H9 (cell line): ENCODE results near the gene PHTF1. TPM values are rescaled to one million over a fixed set of nuclear protein-coding genes. Genes with fewer than 3 reads are reported as not detected.

Experiments used
- DNase-seq: peaks from one replicate; pipeline ENCODE4 v3.0.0-alpha.2; 2017
- H2AFZ ChIP-seq: one replicate; pipeline ENCODE4 v1.6.1; 2013; ENCODE audit warnings: mild to moderate bottlenecking, low read length, control low read depth, moderate library complexity
- H2AK5ac ChIP-seq: 2 replicates; pipeline ENCODE4 v1.6.1; 2013; ENCODE audit warnings: low read length, control low read depth, mixed read lengths; ENCODE audit not compliant: insufficient read length
- H2BK120ac ChIP-seq: one replicate; pipeline ENCODE4 v1.6.1; 2013; ENCODE audit warnings: low read depth, mild to moderate bottlenecking, low read length, control low read depth, inconsistent platforms; ENCODE audit not compliant: poor library complexity, severe bottlenecking
- H2BK12ac ChIP-seq: 2 replicates; pipeline ENCODE4 v1.6.1; 2013; ENCODE audit warnings: low read length, control low read depth, mixed read lengths, low read depth; ENCODE audit not compliant: insufficient read length
- H2BK15ac ChIP-seq: 2 replicates; pipeline ENCODE4 v1.6.1; 2013; ENCODE audit warnings: low read depth, low read length, control low read depth
- H2BK20ac ChIP-seq: one replicate; pipeline ENCODE4 v1.6.1; 2013; ENCODE audit warnings: low read depth, mild to moderate bottlenecking, low read length, control low read depth, inconsistent platforms; ENCODE audit not compliant: poor library complexity, severe bottlenecking
- H2BK5ac ChIP-seq: 2 replicates; pipeline ENCODE4 v1.6.1; 2013; ENCODE audit warnings: low read length, control low read depth, mixed read lengths; ENCODE audit not compliant: insufficient read length
- H3K14ac ChIP-seq: 2 replicates; pipeline ENCODE4 v1.6.1; 2013; ENCODE audit warnings: low read length, control low read depth; ENCODE audit not compliant: insufficient read depth
- H3K18ac ChIP-seq: 2 replicates; pipeline ENCODE4 v1.6.1; 2013; ENCODE audit warnings: low read depth, mild to moderate bottlenecking, mixed read lengths, low read length, control low read depth; ENCODE audit not compliant: insufficient read length
- H3K23ac ChIP-seq: 2 replicates; pipeline ENCODE4 v1.6.1; 2013; ENCODE audit warnings: low read length, control low read depth, mixed read lengths, low read depth; ENCODE audit not compliant: insufficient read length
- H3K23me2 ChIP-seq: 2 replicates; pipeline ENCODE4 v1.6.1; 2013; ENCODE audit warnings: low read depth, mild to moderate bottlenecking, mixed read lengths, low read length, control low read depth; ENCODE audit not compliant: insufficient read length, poor library complexity, severe bottlenecking
- H3K27ac ChIP-seq: 2 replicates; pipeline ENCODE4 v1.5.1; 2013; ENCODE audit warnings: low read length, control low read depth, mixed read lengths, low read depth; ENCODE audit not compliant: insufficient read length
- H3K27me3 ChIP-seq: 2 replicates; pipeline ENCODE4 v1.6.1; 2013; ENCODE audit warnings: low read length, control low read depth, inconsistent platforms; ENCODE audit not compliant: insufficient read depth
- H3K4ac ChIP-seq: 2 replicates; pipeline ENCODE4 v1.6.1; 2013; ENCODE audit warnings: low read depth, mild to moderate bottlenecking, control low read depth, inconsistent platforms, low read length, moderate library complexity
- H3K4me1 ChIP-seq: 2 replicates; pipeline ENCODE4 v1.6.1; 2013; ENCODE audit warnings: low read length, control low read depth, inconsistent platforms; ENCODE audit not compliant: insufficient read depth
- H3K4me2 ChIP-seq: 2 replicates; pipeline ENCODE4 v1.6.1; 2013; ENCODE audit warnings: low read length, control low read depth, mixed read lengths; ENCODE audit not compliant: insufficient read length, insufficient read depth
- H3K56ac ChIP-seq: 2 replicates; pipeline ENCODE4 v1.6.1; 2013; ENCODE audit warnings: low read depth, mild to moderate bottlenecking, mixed read lengths, low read length, control low read depth; ENCODE audit not compliant: insufficient read length
- H3K79me1 ChIP-seq: 2 replicates; pipeline ENCODE4 v1.6.1; 2013; ENCODE audit warnings: low read depth, mild to moderate bottlenecking, moderate library complexity, low read length, control low read depth, inconsistent platforms; ENCODE audit not compliant: insufficient read depth, poor library complexity, severe bottlenecking
- H3K79me2 ChIP-seq: 2 replicates; pipeline ENCODE4 v1.6.1; 2013; ENCODE audit warnings: low read length, control low read depth, inconsistent platforms; ENCODE audit not compliant: insufficient read depth
- H3K9ac ChIP-seq: 2 replicates; pipeline ENCODE4 v1.6.1; 2013; ENCODE audit warnings: low read length, control low read depth, mixed read lengths; ENCODE audit not compliant: insufficient read length; ENCODE audit errors: extremely low read depth
- H3K9me3 ChIP-seq: one replicate; pipeline ENCODE4 v1.6.1; 2013; ENCODE audit warnings: low read depth, low read length, inconsistent platforms; ENCODE audit not compliant: control insufficient read depth
- H3T11ph ChIP-seq: one replicate; pipeline ENCODE4 v1.6.1; 2013; ENCODE audit warnings: mild to moderate bottlenecking, low read length, control low read depth, inconsistent platforms
- H4K20me1 ChIP-seq: one replicate; pipeline ENCODE4 v1.6.1; 2013; ENCODE audit not compliant: control insufficient read depth, insufficient read length, insufficient read depth
- H4K5ac ChIP-seq: 2 replicates; pipeline ENCODE4 v1.6.1; 2013; ENCODE audit warnings: low read depth, mild to moderate bottlenecking, mixed read lengths, low read length, control low read depth; ENCODE audit not compliant: insufficient read length
- H4K8ac ChIP-seq: replicated peaks from 2 replicates; pipeline ENCODE4 v1.6.1; 2013; ENCODE audit warnings: low read length, control low read depth, mixed read lengths, low read depth; ENCODE audit not compliant: insufficient read length
- H4K91ac ChIP-seq: 2 replicates; pipeline ENCODE4 v1.6.1; 2013; ENCODE audit warnings: low read depth, mild to moderate bottlenecking, moderate library complexity, mixed read lengths, low read length, control low read depth; ENCODE audit not compliant: insufficient read length
- H3K27ac Mint-ChIP-seq, 3 experiments: 2 replicates in 2 of 3; 3 replicates in 1 of 3; pipeline ENCODE4 v1.8.0; 2020 to 2021; ENCODE audit warnings: mixed read lengths in 3 of 3, mild to moderate bottlenecking in 1 of 3, moderate library complexity in 1 of 3
- H3K27me3 Mint-ChIP-seq: 2 replicates; pipeline ENCODE4 v1.8.0; 2021; ENCODE audit warnings: low read depth, mild to moderate bottlenecking, moderate library complexity, mixed read lengths
- H3K36me3 Mint-ChIP-seq, 3 experiments: 2 replicates in 2 of 3; 3 replicates in 1 of 3; pipeline ENCODE4 v1.8.0; 2020 to 2021; ENCODE audit warnings: low read depth in 3 of 3, mixed read lengths in 3 of 3; ENCODE audit not compliant: insufficient read depth in 1 of 3
- H3K4me1 Mint-ChIP-seq, 2 experiments: 2 replicates each; pipeline ENCODE4 v1.8.0; 2020; ENCODE audit warnings: mixed read lengths in 2 of 2
- H3K4me3 Mint-ChIP-seq, 2 experiments: 2 replicates in 1 of 2; 3 replicates in 1 of 2; pipeline ENCODE4 v1.8.0; 2020 to 2021; ENCODE audit warnings: mild to moderate bottlenecking in 2 of 2, mixed read lengths in 2 of 2, moderate library complexity in 1 of 2
- H3K9me3 Mint-ChIP-seq, 2 experiments: 2 replicates in 1 of 2; 3 replicates in 1 of 2; pipeline ENCODE4 v1.8.0; 2020; ENCODE audit warnings: mild to moderate bottlenecking in 2 of 2, mixed read lengths in 2 of 2, moderate library complexity in 1 of 2
- total RNA-seq: library from RNA; stranded (reverse); gene quantifications from 2 replicates; pipeline ENCODE4 v1.2.1, GENCODE V29; 2021
- TF ChIP-seq, protein P1 (sequence below): fragments of 200-600 bp; sonication (generic); conservative IDR thresholded peaks from 3 replicates; pipeline ENCODE4 v1.8.0; 2021; ENCODE audit warnings: antibody characterized with exemption, mild to moderate bottlenecking

Gene PHTF1
- total RNA-seq, 1 experiment from 2014 or later: 28.4 TPM

DNA sequence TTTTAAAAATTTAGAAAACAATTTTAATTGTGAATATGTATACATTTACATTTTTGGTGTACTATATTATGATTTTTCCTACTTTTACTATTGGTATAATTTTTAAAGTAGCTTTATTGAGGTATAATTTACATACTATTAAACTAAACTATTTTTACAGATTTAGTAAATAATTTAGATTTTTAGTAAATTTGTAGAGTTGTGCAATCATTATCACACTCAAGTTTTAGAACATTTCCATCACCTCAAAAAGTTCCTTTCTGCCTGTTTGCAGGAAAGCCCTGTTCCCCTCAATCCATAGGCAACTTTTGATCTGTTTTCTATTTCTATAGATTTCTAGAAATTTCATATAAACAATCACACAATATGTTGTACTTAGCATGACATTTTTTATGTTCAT is 8.2 kb downstream of the PHTF1 start:
- H3K9ac ChIP-seq: no peak overlapping the region
- H3K4ac ChIP-seq: no peak overlapping the region
- Mint-ChIP-seq H3K4me3 (no peak overlapping the region), H3K9me3 (peaks cover under 1 to 3% of the 10 kb centered on the region in 2 experiments; a peak in 2 of 5 replicates), H3K27me3 (no peaks in the 10 kb centered on the region), H3K4me1 (peaks cover 0 to under 1% of the 10 kb centered on the region in 2 experiments; a peak in 1 of 4 replicates), H3K27ac (no peak overlapping the region), H3K36me3 (peaks cover 30 to 50% (median 43%) of the 10 kb centered on the region in 3 experiments)
- no peak overlapping the region for H2BK15ac ChIP-seq
- H3K9me3 ChIP-seq: no peaks in the 10 kb centered on the region
- no peak overlapping the region for H3K4me2 ChIP-seq
- DNase-seq: no peak
- H3K27me3 ChIP-seq: no peaks in the 10 kb centered on the region
- no peak overlapping the region for H3K27ac ChIP-seq
- no peaks in the 10 kb centered on the region for H3K23me2 ChIP-seq
- H3K23ac ChIP-seq: no peak overlapping the region
- H3T11ph ChIP-seq: no peak overlapping the region
- H3K4me1 ChIP-seq: no peaks in the 10 kb centered on the region
- no peaks in the 10 kb centered on the region for H3K79me2 ChIP-seq
- H4K20me1 ChIP-seq: no peaks in the 10 kb centered on the region
- H3K14ac ChIP-seq: no peak overlapping the region
- H2AK5ac ChIP-seq: no peak overlapping the region
- H2BK12ac ChIP-seq: no peak overlapping the region
- no peak overlapping the region for H4K8ac ChIP-seq
- H2BK5ac ChIP-seq: no peak overlapping the region
- H2BK20ac ChIP-seq: no peak overlapping the region
- no peak overlapping the region for H3K18ac ChIP-seq
- no peak overlapping the region for H2AFZ ChIP-seq
- no peak overlapping the region for H4K91ac ChIP-seq
- H3K56ac ChIP-seq: no peak overlapping the region
- TF ChIP-seq, protein P1, sequence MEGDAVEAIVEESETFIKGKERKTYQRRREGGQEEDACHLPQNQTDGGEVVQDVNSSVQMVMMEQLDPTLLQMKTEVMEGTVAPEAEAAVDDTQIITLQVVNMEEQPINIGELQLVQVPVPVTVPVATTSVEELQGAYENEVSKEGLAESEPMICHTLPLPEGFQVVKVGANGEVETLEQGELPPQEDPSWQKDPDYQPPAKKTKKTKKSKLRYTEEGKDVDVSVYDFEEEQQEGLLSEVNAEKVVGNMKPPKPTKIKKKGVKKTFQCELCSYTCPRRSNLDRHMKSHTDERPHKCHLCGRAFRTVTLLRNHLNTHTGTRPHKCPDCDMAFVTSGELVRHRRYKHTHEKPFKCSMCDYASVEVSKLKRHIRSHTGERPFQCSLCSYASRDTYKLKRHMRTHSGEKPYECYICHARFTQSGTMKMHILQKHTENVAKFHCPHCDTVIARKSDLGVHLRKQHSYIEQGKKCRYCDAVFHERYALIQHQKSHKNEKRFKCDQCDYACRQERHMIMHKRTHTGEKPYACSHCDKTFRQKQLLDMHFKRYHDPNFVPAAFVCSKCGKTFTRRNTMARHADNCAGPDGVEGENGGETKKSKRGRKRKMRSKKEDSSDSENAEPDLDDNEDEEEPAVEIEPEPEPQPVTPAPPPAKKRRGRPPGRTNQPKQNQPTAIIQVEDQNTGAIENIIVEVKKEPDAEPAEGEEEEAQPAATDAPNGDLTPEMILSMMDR: no peak
- H2BK120ac ChIP-seq: no peak overlapping the region
- no peaks in the 10 kb centered on the region for H3K79me1 ChIP-seq
- H4K5ac ChIP-seq: no peak overlapping the region
